Natural killer cell treated with Interleukin-12 subunit alpha and Interleukin-12 subunit beta and Interleukin-15 and Interleukin-18, amount 100 ng/mL, for 72 hours (primary cell): ENCODE data around the gene CHAT. TPM values are rescaled to one million over a fixed set of nuclear protein-coding genes. Genes with fewer than 3 reads are reported as not detected.

Source experiments
- ATAC-seq, 2 donors: fragments of 150-1000 bp; cut with Tn5 transposase in 1 of 2; sonication (Bioruptor Pico), chemical (Tn5 transposase) in 1 of 2; 2 replicates each; pipeline ENCODE4 v1.10.0; 2021
- DNase-seq: peaks from one replicate; pipeline ENCODE4 v3.0.0; 2022; ENCODE audit warnings: low spot score
- H3K27ac Mint-ChIP-seq, 2 donors: 1 replicate in 1 of 2; 2 replicates in 1 of 2; pipeline ENCODE4 v1.8.0; 2022; ENCODE audit warnings: mixed read lengths in 2 of 2, mild to moderate bottlenecking in 1 of 2, moderate library complexity in 1 of 2
- H3K27me3 Mint-ChIP-seq, 2 donors: 1 replicate in 1 of 2; 2 replicates in 1 of 2; pipeline ENCODE4 v1.8.0; 2022; ENCODE audit warnings: mixed read lengths in 2 of 2
- H3K36me3 Mint-ChIP-seq: one replicate; pipeline ENCODE4 v1.8.0; 2022; ENCODE audit warnings: mixed read lengths
- H3K4me1 Mint-ChIP-seq, 2 donors: 1 replicate in 1 of 2; 2 replicates in 1 of 2; pipeline ENCODE4 v1.8.0; 2022; ENCODE audit warnings: low read depth in 2 of 2, mixed read lengths in 2 of 2, mild to moderate bottlenecking in 1 of 2
- H3K4me3 Mint-ChIP-seq: one replicate; pipeline ENCODE4 v1.8.0; 2022; ENCODE audit warnings: mixed read lengths
- H3K9me3 Mint-ChIP-seq: 2 replicates; pipeline ENCODE4 v1.8.0; 2022; ENCODE audit warnings: mixed read lengths
- total RNA-seq, 2 donors: library from RNA; stranded (reverse); gene quantifications; one replicate each; pipeline ENCODE4 v1.2.3, GENCODE V29; 2022

The CHAT gene
- total RNA-seq, 2 donors from 2014 or later = not detected

DNA sequence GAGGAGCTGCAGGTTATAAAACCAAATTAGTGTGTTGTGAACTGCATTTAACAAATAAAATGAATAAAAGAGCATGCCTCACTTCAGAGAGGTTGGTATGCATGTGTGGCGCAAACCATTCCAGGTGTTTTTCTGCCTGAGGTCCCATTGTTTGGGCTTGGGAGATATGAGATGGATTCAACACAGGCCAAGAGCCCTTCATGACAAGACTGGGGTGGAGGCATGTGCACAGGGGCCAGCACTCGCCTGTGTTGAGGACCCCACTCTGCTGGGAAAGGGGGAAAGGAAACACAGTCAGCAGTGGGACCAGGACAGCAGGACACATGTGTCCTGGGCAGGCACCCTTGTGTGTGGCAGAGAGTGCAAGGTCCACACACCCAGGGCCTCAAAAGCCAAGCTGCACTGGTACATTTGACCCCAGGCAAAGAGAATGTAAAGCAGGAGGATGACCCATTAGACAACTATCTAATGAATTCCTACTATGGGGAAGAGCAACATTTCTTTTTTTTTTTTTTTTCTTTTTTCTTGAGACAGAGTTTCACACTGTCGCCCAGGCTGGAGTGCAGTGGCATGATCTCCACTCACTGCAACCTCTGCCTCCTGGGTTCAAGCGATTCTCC lies 12.9 kb upstream of the CHAT start:
- DNase-seq (no peak), ATAC-seq (no peak)
- no peak overlapping the region for H3K4me3 Mint-ChIP-seq
- peaks cover 33 to 35% of the 10 kb centered on the region in 2 donors for H3K27me3 Mint-ChIP-seq
- H3K27ac Mint-ChIP-seq = no peak overlapping the region
- no peaks in the 10 kb centered on the region for H3K4me1 Mint-ChIP-seq
- H3K36me3 Mint-ChIP-seq = no peaks in the 10 kb centered on the region
- H3K9me3 Mint-ChIP-seq = no peaks in the 10 kb centered on the region

DNA sequence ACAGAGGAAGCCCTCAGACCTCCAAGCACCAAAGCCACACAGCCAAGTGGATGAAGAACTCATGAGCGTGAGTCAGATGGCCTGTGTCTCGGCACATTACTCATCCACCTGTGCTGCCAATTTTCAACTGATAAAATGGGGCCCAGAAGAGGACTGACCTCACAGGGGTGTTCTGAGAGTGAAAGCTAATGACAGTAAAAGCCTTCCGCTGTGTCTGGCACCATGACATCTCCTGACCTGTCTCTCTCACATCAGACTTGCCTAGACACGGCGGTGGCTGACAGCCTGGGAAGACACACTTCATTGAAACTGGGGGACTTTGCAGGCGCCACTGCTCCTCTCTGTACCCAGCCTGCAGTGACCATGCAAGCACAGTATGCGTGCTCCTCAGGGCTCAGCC lies 12.0 kb upstream of the CHAT start:
- H3K36me3 Mint-ChIP-seq = no peaks in the 10 kb centered on the region
- H3K27me3 Mint-ChIP-seq = peaks cover 36 to 43% of the 10 kb centered on the region in 2 donors
- ATAC-seq = peak in 1 of 2 donors; percentile 11
- peaks cover 2 to 3% of the 10 kb centered on the region in 2 donors for H3K4me1 Mint-ChIP-seq
- no peak overlapping the region for H3K4me3 Mint-ChIP-seq
- H3K27ac Mint-ChIP-seq = no peak overlapping the region
- no peaks in the 10 kb centered on the region for H3K9me3 Mint-ChIP-seq
- DNase-seq = peak; percentile 31

DNA sequence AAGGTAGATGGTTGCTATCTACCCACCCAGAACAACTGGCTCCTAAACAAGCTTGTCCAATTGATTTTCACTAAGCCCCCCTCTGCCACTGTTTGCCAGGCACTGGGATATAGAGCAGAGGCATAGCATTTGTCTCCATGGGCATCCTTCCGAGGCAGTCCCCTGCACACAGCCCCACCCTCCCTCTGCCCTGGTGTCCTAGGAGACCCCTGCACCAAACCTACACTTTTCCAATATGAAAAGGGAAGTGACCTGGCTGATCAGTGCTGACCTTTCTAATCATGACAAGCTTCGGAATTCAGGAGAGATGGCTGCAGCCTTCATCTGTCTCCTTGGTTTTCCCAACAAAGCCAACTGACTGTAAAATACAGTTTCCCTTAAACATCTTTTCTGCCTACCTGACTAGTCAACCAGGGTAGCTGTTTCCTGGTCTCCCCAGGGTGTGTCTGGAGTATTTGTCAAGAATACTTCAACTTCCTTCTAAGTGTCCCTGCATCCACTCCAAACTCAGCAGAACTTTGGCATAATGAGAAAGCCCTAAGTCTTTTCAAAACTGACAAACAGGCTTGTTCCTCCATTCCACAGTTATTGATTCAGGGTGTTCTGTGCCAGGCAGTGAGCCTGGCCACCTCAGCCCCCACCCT lies 11.3 kb upstream of the CHAT start:
- H3K9me3 Mint-ChIP-seq = no peaks in the 10 kb centered on the region

DNA sequence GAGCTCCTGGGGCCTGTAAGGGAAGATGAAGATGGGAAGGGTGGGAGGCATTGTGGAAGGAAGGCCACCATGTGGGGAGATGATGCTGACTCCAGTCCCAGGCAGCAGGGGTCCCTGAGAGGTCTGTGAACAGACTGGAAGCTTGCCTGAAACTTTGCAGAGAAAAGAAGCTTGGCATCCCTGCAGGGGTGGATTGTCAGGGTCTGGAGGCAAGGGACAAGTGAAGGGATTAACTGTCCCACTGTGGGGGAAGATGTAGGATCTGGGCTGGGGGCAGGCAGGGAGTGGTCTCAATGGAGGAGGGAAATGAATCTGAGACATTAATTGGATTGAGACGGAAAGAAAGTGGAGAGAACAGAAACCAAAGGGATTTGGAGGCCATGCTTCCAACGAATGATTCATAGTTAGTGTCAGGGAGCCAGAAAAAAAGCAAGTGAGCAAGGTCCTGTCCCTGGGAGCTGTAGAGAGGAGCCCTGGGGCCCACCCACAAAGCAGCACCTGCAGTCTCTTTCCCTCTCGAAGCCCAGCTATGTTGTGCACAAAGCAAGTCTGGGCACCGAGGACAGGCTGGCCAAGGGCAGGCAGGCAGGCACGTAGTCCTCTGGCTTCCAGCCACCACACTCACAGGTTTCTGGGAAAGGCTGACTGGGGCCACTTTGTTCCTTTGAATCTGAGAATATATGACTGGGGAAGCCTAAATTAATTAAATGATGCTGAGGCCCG lies 8.5 kb upstream of the CHAT start:
- peaks cover 48 to 65% of the 10 kb centered on the region in 2 donors for H3K27me3 Mint-ChIP-seq
- ATAC-seq (no peak), DNase-seq (no peak)
- H3K36me3 Mint-ChIP-seq = no peaks in the 10 kb centered on the region
- no peak overlapping the region for H3K27ac Mint-ChIP-seq
- H3K4me3 Mint-ChIP-seq = no peak overlapping the region
- peaks cover 6 to 8% of the 10 kb centered on the region in 2 donors for H3K4me1 Mint-ChIP-seq
- H3K9me3 Mint-ChIP-seq = no peaks in the 10 kb centered on the region

More for the DNA sequence above, 11.3 kb upstream of the CHAT start:
- Mint-ChIP-seq H3K36me3 (no peaks in the 10 kb centered on the region), H3K4me1 (peaks cover 6 to 8% of the 10 kb centered on the region in 2 donors), H3K27ac (no peak overlapping the region), H3K27me3 (peaks cover 36 to 49% of the 10 kb centered on the region in 2 donors), H3K4me3 (no peak overlapping the region)
- ATAC-seq (no peak), DNase-seq (no peak)

DNA sequence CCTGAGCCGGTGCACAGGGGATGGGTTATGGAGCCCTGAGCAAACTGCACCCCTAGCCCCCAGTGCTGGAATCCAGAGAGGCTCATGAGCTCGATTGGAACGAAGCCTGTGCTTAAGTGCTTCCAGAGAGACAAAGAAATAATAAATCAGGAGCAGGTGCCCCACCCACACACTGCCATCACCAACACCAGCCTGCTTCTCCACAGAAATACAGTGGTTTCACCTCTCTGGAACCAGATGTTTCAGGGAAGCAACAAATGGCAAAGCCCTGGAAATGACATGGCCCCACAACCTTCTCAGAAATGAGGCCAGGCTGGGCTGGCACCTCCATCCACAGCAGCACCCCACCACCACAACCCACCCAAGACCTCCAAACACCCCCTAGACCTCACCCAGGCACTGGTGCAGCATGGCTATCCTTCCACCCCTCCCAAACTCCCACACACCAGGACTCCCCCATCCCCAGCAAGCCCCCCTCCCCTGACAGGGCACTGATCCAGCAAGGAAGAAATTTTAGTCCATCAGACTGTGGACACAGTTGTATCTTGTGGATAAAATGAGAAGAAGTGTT lies 7.8 kb upstream of the CHAT start:
- no peak overlapping the region for H3K4me3 Mint-ChIP-seq
- H3K9me3 Mint-ChIP-seq = no peaks in the 10 kb centered on the region
- DNase-seq (no peak), ATAC-seq (no peak)
- H3K4me1 Mint-ChIP-seq = peaks cover 6 to 8% of the 10 kb centered on the region in 2 donors
- H3K27ac Mint-ChIP-seq = no peak overlapping the region
- peaks cover 41 to 65% of the 10 kb centered on the region in 2 donors for H3K27me3 Mint-ChIP-seq
- H3K36me3 Mint-ChIP-seq = no peaks in the 10 kb centered on the region

DNA sequence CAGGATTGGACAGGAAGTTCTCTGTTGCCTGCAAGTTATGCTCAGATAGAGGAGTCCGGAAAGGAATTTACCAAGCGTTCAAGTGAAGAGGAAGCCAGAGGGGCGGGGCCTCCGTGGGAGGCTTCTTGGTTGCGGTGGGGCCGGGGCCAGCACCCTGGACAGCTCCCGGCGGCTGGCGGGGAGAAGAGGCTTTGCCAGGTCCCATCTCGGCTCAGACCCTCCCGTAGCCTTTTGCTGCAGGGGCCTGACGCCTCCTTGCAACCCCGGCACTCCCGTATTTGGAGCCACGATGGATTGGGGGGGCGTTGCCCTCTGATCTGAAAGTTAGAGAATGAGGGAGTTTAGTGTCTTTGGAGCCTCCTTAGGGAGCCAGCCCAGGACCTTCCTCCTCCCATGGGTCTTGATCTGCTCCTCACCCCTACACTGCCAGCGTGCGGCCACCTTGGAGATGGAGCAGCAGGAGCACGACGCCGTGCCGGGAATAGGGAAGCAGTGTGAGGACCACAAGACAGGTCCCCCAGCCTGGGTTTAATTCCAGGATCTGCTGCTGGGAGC lies 6.8 kb upstream of the CHAT start:
- peaks cover 8 to 11% of the 10 kb centered on the region in 2 donors for H3K4me1 Mint-ChIP-seq
- no peaks in the 10 kb centered on the region for H3K9me3 Mint-ChIP-seq
- DNase-seq (peak; percentile 77), ATAC-seq (peak; percentile 74 to 80)
- H3K27me3 Mint-ChIP-seq = peaks cover 48 to 66% of the 10 kb centered on the region in 2 donors
- peaks cover 2% of the 10 kb centered on the region for H3K36me3 Mint-ChIP-seq
- H3K4me3 Mint-ChIP-seq = no peak overlapping the region
- no peak overlapping the region for H3K27ac Mint-ChIP-seq

DNA sequence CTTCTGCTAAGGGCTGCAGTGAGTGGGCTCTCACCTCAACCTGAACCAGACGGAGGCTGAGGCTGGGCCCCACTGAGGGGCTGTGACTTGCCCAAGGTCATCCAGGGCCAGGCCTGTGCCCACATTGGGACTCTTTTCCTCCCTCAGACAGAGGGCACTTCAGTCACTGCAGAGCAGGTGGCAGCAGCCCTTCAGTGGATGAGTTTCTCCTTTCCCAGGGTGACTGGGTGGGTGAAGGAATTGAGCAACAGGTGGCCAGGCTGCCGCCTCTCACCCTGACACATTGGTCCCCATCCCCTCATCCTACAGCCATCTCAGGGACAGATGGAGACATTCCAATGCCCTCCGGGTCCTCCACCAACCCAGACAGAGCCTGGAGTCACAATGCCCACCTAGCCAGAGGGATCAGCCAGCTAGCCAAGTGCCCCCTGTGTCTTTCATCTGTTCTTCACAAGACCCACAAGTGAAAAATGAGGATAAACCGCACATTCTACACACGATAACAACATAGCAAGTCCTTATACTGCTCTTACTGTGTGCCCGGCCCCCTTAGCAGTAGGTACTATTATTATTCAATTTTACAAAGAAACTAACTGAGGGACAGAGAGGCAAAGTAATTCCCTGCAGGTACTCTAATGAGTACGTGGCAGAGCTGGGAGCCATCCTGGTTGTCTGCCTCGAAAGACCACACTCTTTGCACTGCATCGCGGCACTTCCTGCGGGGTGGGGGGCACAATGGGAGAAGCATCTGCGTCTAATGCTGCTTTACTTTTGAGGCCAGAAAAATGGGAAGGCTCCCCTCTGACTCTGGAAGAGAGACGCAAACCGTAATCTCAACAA lies 5.5 kb upstream of the CHAT start:
- ATAC-seq = no peak
- DNase-seq = no peak
- peaks cover 8 to 18% of the 10 kb centered on the region in 2 donors for H3K4me1 Mint-ChIP-seq
- H3K27me3 Mint-ChIP-seq = peaks cover 52 to 69% of the 10 kb centered on the region in 2 donors
- H3K4me3 Mint-ChIP-seq = no peak overlapping the region
- H3K36me3 Mint-ChIP-seq = peaks cover 7% of the 10 kb centered on the region
- H3K9me3 Mint-ChIP-seq = no peaks in the 10 kb centered on the region
- no peak overlapping the region for H3K27ac Mint-ChIP-seq

DNA sequence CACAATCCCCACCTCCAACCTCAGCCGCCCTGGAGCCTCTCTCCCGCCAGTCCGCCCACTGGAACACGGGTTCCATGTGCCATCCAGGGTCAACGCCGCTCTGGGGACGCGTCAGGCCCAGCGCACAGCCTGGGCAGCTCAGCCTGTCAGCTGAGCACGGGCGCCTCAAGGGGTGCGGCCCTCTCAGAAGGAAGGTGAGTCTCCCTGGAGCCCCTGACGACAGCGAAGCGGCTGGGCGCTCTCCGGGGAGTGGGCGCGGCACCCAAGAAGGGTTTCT lies 4.9 kb upstream of the CHAT start:
- Mint-ChIP-seq H3K27ac (no peak overlapping the region), H3K4me3 (no peak overlapping the region), H3K9me3 (no peaks in the 10 kb centered on the region), H3K36me3 (peaks cover 7% of the 10 kb centered on the region), H3K27me3 (peaks cover 54 to 69% of the 10 kb centered on the region in 2 donors), H3K4me1 (peaks cover 8 to 23% of the 10 kb centered on the region in 2 donors)
- ATAC-seq = no peak
- DNase-seq = no peak

DNA sequence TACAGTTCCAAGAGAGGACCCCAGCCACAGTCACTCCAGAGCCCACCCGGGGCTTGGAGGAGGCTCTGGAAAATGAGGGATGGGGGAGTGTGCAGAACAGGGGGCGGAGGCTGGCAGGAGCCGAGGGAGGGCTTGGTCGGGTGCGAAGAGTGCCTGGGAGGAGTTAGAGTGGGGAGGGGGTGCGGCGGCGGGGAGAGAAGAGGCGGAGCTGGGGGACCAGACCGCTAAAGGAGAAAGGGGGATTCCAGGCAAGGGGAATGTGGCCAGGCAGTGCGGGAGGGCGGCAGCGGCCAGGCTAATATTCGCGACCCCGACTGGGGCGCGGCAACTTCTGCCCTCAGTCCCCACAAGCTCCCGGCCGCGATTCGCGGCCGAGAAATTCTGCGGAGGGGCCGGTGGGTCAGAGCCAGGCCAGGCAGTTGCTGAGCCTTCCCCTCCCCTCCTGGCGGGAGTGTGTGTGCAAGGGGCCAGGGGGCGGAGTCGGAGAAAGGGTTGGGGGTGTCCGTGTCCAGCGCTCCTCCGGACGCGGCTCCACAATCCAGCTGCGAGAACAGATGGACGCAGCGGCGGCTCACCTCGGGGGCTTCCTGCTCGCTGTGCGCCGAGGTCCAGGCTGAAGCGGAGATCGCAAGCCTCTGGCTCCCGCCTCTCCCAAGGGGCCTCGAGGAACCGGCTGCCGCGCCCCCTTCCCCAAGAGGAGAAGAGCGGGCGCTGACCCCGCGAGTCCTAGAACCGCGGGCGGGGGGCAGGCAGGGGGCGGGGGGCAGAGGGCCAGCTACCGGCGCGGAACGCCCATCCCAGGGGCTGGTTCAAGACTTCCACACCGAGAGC lies 4.3 kb upstream of the CHAT start:
- DNase-seq = peak; percentile 57
- Mint-ChIP-seq H3K4me1 (peaks cover 8 to 23% of the 10 kb centered on the region in 2 donors), H3K27ac (no peak overlapping the region), H3K9me3 (no peaks in the 10 kb centered on the region), H3K36me3 (peaks cover 7% of the 10 kb centered on the region), H3K27me3 (peaks cover 51 to 71% of the 10 kb centered on the region in 2 donors), H3K4me3 (no peak overlapping the region)
- ATAC-seq = no peak

DNA sequence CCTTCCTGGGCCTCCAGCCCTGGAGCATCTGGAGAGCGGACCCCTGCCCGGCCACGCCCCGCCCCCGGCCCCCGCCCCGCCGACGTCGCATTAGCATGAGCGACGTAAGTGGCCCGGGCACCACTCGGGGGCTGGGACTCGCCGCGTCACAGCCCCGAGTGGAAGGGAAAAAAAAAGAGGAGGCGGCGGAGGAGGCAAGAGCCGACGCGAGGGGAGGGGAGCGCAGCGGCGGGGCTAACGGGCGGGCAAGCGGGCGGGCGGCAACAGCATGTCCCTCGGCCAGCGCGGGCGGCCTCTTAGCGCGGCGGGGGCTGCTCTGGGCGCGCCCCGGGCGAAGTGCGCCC lies 3.8 kb upstream of the CHAT start, which contains the start of gene SLC18A3:
Gene SLC18A3 (plus strand): TSS at position 197 of the 344 bp plus-strand sequence. CDS start 431 bp downstream, outside the sequence.
- H3K27me3 Mint-ChIP-seq = peaks cover 51 to 69% of the 10 kb centered on the region in 2 donors
- peaks cover 8 to 26% of the 10 kb centered on the region in 2 donors for H3K4me1 Mint-ChIP-seq
- H3K36me3 Mint-ChIP-seq = peaks cover 7% of the 10 kb centered on the region
- DNase-seq (no peak), ATAC-seq (no peak)
- no peak within 1 kb of the TSS for H3K27ac Mint-ChIP-seq
- no peak within 1 kb of the TSS for H3K4me3 Mint-ChIP-seq
- H3K9me3 Mint-ChIP-seq = no peaks in the 10 kb centered on the region

DNA sequence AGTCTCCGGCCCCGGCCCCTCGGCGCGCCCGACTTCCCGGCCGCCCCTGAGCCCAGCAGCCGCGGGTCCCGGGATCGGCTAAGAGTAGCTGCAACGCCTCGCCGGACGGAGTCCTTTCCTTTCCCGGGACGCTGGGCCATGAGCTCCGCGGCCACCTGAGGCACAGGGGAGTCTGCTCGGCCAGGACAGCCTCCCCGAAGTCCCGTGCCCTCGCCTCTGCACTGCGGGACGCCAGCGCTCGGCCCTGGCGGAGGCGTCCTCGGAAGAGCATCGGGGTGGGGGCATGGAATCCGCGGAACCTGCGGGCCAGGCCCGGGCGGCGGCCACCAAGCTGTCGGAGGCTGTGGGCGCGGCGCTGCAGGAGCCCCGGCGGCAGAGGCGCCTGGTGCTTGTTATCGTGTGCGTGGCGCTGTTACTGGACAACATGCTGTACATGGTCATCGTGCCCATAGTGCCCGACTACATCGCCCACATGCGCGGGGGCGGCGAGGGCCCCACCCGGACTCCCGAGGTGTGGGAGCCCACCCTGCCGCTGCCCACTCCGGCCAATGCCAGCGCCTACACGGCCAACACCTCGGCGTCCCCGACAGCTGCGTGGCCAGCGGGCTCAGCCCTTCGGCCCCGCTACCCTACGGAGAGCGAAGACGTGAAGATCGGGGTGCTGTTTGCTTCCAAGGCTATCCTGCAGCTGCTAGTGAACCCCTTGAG lies 3.2 kb upstream of the CHAT start:
- Mint-ChIP-seq H3K27ac (no peak overlapping the region), H3K4me1 (peaks cover 8 to 26% of the 10 kb centered on the region in 2 donors), H3K27me3 (peaks cover 52 to 65% of the 10 kb centered on the region in 2 donors), H3K36me3 (peaks cover 7% of the 10 kb centered on the region), H3K9me3 (no peaks in the 10 kb centered on the region), H3K4me3 (no peak overlapping the region)
- DNase-seq (no peak), ATAC-seq (no peak)

DNA sequence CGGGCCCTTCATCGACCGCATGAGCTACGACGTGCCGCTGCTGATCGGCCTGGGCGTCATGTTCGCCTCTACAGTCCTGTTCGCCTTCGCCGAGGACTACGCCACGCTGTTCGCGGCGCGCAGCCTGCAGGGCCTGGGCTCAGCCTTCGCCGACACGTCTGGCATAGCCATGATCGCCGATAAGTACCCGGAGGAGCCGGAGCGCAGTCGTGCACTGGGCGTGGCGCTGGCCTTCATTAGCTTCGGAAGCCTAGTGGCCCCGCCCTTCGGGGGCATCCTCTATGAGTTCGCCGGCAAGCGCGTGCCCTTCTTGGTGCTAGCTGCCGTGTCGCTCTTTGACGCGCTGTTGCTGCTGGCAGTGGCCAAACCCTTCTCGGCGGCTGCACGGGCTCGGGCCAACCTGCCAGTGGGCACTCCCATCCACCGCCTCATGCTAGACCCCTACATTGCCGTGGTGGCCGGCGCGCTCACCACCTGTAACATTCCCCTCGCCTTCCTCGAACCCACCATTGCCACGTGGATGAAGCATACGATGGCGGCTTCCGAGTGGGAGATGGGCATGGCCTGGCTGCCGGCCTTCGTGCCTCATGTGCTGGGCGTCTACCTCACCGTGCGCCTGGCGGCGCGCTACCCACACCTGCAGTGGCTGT lies 2.5 kb upstream of the CHAT start:
- no peak overlapping the region for H3K27ac Mint-ChIP-seq
- peaks cover 8 to 26% of the 10 kb centered on the region in 2 donors for H3K4me1 Mint-ChIP-seq
- DNase-seq (no peak), ATAC-seq (no peak)
- peaks cover 7% of the 10 kb centered on the region for H3K36me3 Mint-ChIP-seq
- no peaks in the 10 kb centered on the region for H3K9me3 Mint-ChIP-seq
- H3K27me3 Mint-ChIP-seq = peaks cover 53 to 65% of the 10 kb centered on the region in 2 donors
- H3K4me3 Mint-ChIP-seq = no peak overlapping the region
